Measurements from ENCODE around the gene GPR156. TPM values are rescaled to one million over a fixed set of nuclear protein-coding genes. Genes with fewer than 3 reads are reported as not detected.

The GPR156 gene
- total RNA-seq, 4 donors from 2014 or later = 0.21 to 2.1 (median 0.50) TPM

DNA sequence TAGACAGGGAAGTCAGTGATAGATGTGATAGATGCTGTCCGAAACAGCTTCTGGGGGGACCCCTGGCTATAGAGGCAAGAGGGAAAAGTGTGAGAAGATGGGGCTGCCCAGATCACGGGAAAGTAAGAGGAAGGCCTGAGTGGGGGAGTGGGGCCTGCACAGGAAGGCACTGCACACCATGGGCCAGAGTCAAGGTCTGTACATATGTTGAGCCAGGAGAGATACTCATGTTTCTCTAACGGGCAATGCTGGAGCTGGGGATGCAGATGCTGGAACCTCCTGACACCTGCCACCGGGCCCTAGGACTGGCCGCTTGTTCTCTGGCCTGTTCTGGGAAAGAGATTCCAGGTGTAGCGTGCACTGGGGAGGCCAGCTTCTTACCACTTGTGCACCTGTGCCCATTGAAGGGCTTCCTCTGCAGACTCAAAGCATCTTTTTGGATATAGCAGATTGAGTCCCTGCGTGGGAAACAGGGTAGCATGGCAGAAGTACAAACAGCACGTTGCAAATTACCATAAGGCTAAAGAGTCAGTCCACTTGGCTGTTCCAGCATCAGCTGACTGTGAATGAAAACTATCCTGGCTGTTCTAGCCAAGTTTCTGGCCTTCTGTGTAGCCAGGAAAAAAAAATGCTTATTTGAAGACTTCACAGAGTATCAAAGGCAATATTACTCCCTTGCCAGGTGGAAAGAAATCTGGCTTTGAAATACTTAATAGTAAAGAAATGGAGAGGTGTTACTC, 113.7 kb downstream of the GPR156 start:
- TF ChIP-seq POLR2A (IDR thresholded peaks at IDR 0.05) (no peak), CTCF (IDR thresholded peaks at IDR 0.05) (no peak), EP300 (IDR thresholded peaks at IDR 0.05) (no peak)
- H3K9me3 ChIP-seq = no peaks in the 10 kb centered on the region
- WGBS, 2 donors = 83% methylated on average over 8 of the region's 8 CpGs
- no peaks in the 10 kb centered on the region for H3K4me1 ChIP-seq
- H3K36me3 ChIP-seq = peaks cover 0 to 6% (median 0%) of the 10 kb centered on the region in 3 donors
- H3K4me3 ChIP-seq = no peak overlapping the region
- H3K27ac ChIP-seq = no peak overlapping the region
- DNase-seq (ENCODE audit: low spot score in 2 of 2) = no peak
- no peaks in the 10 kb centered on the region for H3K27me3 ChIP-seq

- H3K36me3 ChIP-seq = peaks cover 0 to 6% (median 0%) of the 10 kb centered on the region in 3 donors
- H3K4me1 ChIP-seq = no peaks in the 10 kb centered on the region
- no peaks in the 10 kb centered on the region for H3K9me3 ChIP-seq
- WGBS, 2 donors = 81 to 85% methylated on average over 2 of the region's 2 CpGs
- DNase-seq (ENCODE audit: low spot score in 2 of 2) = no peak
- no peaks in the 10 kb centered on the region for H3K27me3 ChIP-seq
- H3K4me3 ChIP-seq = no peak overlapping the region
- TF ChIP-seq POLR2A (IDR thresholded peaks at IDR 0.05) = no peak
- TF ChIP-seq CTCF (IDR thresholded peaks at IDR 0.05) = no peak
- no peak for TF ChIP-seq EP300 (IDR thresholded peaks at IDR 0.05)
- no peak overlapping the region for H3K27ac ChIP-seq
Observed at GRCh38 chr3:120170223-120170622, 114.8 kb downstream of the GPR156 start.

- WGBS, 2 donors = 85 to 89% methylated on average over 5 of the region's 5 CpGs
- no peak overlapping the region for H3K4me3 ChIP-seq
- H3K27ac ChIP-seq = no peak overlapping the region
- TF ChIP-seq POLR2A (IDR thresholded peaks at IDR 0.05) = no peak
- no peak for TF ChIP-seq EP300 (IDR thresholded peaks at IDR 0.05)
- TF ChIP-seq CTCF (IDR thresholded peaks at IDR 0.05) = no peak
- no peaks in the 10 kb centered on the region for H3K9me3 ChIP-seq
- DNase-seq (ENCODE audit: low spot score in 2 of 2) = no peak
- no peaks in the 10 kb centered on the region for H3K27me3 ChIP-seq
- peaks cover 0 to 6% (median 0%) of the 10 kb centered on the region in 3 donors for H3K36me3 ChIP-seq
- no peaks in the 10 kb centered on the region for H3K4me1 ChIP-seq
Observed at GRCh38 chr3:120169407-120169806, 115.6 kb downstream of the GPR156 start.

DNA sequence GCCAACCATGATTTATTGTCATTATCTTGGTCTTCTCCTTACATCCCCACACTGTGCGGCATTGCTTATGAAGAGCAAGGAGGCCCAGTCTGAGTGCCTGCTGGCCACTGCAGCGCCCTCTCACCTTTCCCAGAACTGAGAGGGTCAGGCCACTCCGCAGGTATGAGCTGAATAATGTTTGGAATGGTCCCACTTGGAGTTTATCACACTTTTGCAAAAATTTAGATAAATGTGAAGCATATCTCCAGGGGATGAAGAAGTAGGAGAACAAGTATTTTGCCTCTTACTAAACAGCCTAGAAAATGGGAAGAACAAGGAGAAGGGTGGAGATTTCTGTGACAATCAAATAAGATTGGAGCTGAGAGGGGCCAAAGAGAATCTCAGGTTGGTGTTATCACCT, 116.4 kb downstream of the GPR156 start:
- no peak for TF ChIP-seq CTCF (IDR thresholded peaks at IDR 0.05)
- no peak for TF ChIP-seq POLR2A (IDR thresholded peaks at IDR 0.05)
- no peak for TF ChIP-seq EP300 (IDR thresholded peaks at IDR 0.05)
- 90 to 95% methylated on average over 3 of the region's 3 CpGs for WGBS, 2 donors
- Histone ChIP-seq H3K9me3 (no peaks in the 10 kb centered on the region), H3K4me3 (no peak overlapping the region), H3K27me3 (no peaks in the 10 kb centered on the region), H3K27ac (no peak overlapping the region), H3K4me1 (no peaks in the 10 kb centered on the region), H3K36me3 (peaks cover 0 to 6% (median 0%) of the 10 kb centered on the region in 3 donors)
- DNase-seq (ENCODE audit: low spot score in 2 of 2) = no peak

DNA sequence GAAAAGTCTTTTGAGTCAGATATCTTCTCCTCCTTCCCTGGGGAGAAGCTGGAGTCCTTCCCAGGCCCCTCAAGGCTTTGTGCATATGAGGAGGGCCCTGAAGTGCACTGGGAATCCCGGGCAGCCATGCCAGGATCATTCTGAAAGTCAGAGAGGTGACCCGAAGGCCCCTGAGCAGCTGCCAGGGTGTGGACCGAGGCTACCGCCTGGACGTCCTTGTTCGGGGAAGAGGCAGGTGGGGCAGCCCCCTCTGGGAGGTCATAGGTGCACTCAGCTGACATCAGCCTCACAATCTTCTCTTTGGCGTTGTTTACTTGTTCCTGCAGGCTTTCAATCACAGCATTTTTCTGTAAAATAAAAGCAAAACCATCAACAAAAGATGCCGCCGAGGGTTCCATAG, 117.0 kb downstream of the GPR156 start:
- Histone ChIP-seq H3K36me3 (peaks cover 0 to 6% (median 0%) of the 10 kb centered on the region in 3 donors), H3K4me3 (no peak overlapping the region), H3K27ac (no peak overlapping the region), H3K9me3 (no peaks in the 10 kb centered on the region), H3K27me3 (no peaks in the 10 kb centered on the region), H3K4me1 (no peaks in the 10 kb centered on the region)
- DNase-seq (ENCODE audit: low spot score in 2 of 2) = no peak
- 75 to 85% methylated on average over 9 of the region's 9 CpGs for WGBS, 2 donors
- TF ChIP-seq CTCF (IDR thresholded peaks at IDR 0.05) (no peak), POLR2A (IDR thresholded peaks at IDR 0.05) (no peak), EP300 (IDR thresholded peaks at IDR 0.05) (no peak)

All from tibial nerve (tissue), 4 donors.